Hematopoietic multipotent progenitor cell treated with erythropoietin and hydrocortisone succinate and interleukin-3 and kit ligand, for 4 days (in vitro differentiated cells): Measurements from ENCODE around the gene CD58.
"Not testable (repeated sequence)": the region's sequence is repeated elsewhere in the genome, so short reads cannot be mapped to it uniquely, and the experiment has no call there.

ENCODE experiments used
- DNase-seq: peaks from one replicate; pipeline ENCODE4 v3.0.0-alpha.2; 2015

The CD58 gene

GRCh38 chr1:116569776-116570357, 959 bp downstream of the CD58 start:
- DNase-seq, result peak; percentile 90

GRCh38 chr1:116569381-116569670, 1.5 kb downstream of the CD58 start:
- no peak for DNase-seq

- no peak for DNase-seq
These were observed 2.0 kb downstream of the CD58 start for GRCh38 chr1:116568662-116569380.

GRCh38 chr1:116567790-116568661, 2.8 kb downstream of the CD58 start:
- no peak for DNase-seq

- no peak for DNase-seq
These were observed 5.6 kb downstream of the CD58 start for GRCh38 chr1:116565222-116565621.

GRCh38 chr1:116564426-116564825, 6.4 kb downstream of the CD58 start:
- DNase-seq, result no peak

GRCh38 chr1:116562465-116562864, 8.4 kb downstream of the CD58 start:
- not testable (repeated sequence) for DNase-seq

- DNase-seq, result no peak
These were observed 9.3 kb downstream of the CD58 start for GRCh38 chr1:116561563-116561962.

GRCh38 chr1:116560704-116561490, 9.9 kb downstream of the CD58 start:
- peak; percentile 57 for DNase-seq

GRCh38 chr1:116559304-116559761, 11.5 kb downstream of the CD58 start:
- no peak for DNase-seq

GRCh38 chr1:116558571-116558970, 12.3 kb downstream of the CD58 start:
- no peak for DNase-seq

- no peak for DNase-seq
These were observed 12.7 kb downstream of the CD58 start for GRCh38 chr1:116558140-116558549.

GRCh38 chr1:116557323-116557878, 13.4 kb downstream of the CD58 start:
- DNase-seq, result no peak

- peak; percentile 57 for DNase-seq
These were observed 14.4 kb downstream of the CD58 start for GRCh38 chr1:116556289-116557006.

- no peak for DNase-seq
These were observed 15.9 kb downstream of the CD58 start for GRCh38 chr1:116554924-116555323.

GRCh38 chr1:116553386-116554115, 17.3 kb downstream of the CD58 start:
- no peak for DNase-seq

- no peak for DNase-seq
These were observed 24.4 kb downstream of the CD58 start for GRCh38 chr1:116546354-116546977.

GRCh38 chr1:116545359-116545705, 25.5 kb downstream of the CD58 start:
- no peak for DNase-seq

GRCh38 chr1:116544588-116545358, 26.1 kb downstream of the CD58 start:
- DNase-seq, result no peak

- DNase-seq, result peak; percentile 59
These were observed 30.7 kb downstream of the CD58 start for GRCh38 chr1:116540088-116540487.
